HG02938 (cell line): ENCODE results near the gene DNAH17.
"Not testable (repeated sequence)": the region's sequence is repeated elsewhere in the genome, so short reads cannot be mapped to it uniquely, and the experiment has no call there.

ENCODE experiments used
- ATAC-seq: cut with Tn5 transposase; IDR thresholded peaks from one replicate; pipeline ENCODE4 v1.9.1; 2021; ENCODE audit warnings: mild to moderate bottlenecking, moderate library complexity; ENCODE audit not compliant: unreplicated experiment

Gene DNAH17

DNA sequence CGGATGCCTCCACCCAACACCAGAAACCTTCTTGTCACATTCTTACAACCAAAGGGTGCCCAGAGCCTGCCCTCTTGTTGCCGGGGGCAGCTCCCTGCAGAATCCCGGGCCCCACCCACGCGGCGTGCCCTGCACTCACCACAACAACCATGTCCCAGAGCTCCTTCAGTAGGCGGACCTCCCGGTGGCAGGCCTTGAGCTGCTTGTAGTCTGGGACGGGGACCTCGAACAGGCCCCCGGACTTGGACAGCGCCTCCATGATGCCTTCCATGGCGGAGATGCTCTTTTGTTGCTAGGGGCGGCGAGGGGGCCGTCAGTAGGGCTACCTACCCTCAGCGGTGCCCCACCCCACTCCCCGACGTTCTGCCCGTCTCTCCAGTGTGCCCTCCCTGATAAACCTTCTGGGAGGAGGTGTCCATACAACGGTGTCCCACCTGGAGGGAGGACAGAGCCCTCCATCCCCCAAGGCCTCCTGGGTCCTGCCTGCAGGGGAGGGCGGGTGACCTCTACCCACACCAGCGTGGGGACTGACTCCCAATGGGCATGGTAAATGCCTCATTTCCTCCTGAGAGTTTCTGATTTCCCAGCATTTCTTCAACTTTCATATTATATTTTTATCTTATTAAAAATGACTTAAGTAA is 52.2 kb downstream of the DNAH17 start:
- ATAC-seq: no peak

DNA sequence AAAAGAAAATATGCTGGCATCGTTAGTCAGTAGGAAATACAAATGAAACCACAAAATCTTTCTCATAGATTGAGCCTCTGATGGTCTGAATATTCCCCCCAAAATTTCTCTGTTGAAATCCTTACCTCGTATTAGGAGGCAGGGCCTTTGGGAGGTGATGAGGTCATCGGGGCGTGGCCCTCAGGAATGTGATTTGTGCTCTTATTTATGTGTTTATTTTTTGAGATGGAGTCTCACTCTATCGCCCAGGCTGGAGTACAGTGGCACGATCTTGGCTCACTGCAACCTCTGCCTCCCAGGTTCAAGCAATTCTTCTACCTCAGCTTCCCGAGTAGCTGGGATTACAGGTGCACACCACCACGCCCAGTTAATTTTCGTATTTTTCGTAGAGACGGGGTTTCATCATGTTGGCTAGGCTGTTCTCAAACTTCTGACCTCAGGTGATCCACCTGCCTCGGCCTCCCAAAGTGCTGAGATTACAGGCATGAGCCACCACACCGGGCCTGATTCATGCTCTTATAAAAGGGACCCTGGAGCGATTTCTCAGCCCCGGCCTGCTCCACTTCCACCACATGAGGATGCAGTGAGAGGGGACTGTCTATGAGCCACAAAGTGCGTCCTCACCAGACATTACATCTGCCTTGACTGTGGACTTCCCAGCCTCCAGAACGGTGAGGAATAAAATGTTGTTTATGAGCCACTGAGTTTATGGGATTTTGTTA is 53.1 kb downstream of the DNAH17 start:
- ATAC-seq: no peak

DNA sequence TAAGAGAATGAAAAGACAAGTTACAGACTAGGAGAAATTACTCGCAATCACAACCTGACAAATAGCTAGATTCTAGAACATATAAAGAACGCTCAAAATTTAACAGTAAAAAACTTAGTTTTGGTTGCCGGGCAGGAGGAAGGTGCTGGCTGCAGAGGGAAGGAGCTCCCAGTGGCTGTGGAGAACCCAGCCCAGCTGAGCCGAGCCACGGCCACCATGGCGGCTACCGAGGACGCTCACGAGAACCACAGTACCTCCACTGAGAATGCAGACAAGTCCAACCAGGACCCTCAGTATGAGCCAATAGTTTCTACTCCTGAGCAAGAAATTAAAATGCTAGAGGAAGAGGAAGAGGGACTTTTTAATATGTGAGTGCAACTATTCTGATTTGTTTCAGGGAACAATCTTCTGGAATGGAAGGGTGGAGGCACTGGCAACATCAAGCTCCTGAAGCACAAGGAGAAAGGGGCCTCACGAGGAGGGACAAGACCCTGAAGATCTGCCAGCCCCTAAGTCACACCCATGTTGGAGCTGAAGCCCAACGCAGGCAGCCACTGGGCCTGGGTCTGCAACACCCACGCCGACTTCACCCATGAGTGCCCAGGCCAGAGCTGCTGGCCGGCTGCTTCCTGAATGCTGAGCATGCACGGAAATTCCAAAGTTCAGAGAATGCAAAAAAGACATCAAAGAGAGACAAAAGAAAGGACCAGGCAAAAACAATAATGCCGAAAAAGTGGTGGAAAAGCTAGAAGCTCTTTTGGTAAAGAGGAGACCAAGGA is 55.0 kb downstream of the DNAH17 start:
- no peak for ATAC-seq

DNA sequence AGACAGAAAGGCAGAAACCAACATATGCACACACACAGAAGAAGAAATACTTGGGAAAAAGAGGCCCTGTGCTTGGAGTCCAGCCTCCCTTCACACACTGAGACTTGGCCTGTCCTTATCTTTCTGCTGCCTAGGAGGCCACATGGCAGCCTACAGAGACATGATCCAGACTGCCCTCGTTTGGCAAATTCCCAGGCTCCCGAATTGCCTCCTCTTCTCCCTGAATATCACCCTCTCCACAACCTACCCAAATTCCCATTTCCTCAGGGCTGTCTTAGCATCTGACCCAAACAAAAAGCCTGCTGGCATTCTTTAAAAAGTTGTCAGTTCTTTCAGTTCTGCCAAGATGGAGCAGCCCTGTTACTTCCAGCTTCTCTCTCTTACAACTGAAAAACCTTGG is 59.8 kb downstream of the DNAH17 start:
- no peak for ATAC-seq

DNA sequence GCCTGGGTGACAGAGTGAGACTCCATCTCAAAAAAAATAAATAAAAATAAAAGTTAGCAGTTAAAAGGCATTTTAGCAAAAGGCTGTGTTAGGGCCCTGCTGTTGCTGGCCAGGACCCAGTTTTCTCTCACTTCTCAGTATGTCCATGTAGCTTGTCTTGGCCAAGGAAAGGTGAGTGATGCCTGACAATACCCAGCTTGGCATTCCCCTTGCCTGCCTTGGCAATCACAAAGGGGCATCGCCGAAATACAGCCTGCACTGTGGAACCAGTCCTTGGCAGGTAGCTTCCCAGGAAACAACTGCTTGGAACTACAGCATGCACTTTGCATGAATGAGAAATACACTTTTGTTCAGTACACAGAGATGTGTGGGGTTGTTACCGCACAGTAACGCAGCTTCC is 61.7 kb downstream of the DNAH17 start:
- ATAC-seq: no peak

DNA sequence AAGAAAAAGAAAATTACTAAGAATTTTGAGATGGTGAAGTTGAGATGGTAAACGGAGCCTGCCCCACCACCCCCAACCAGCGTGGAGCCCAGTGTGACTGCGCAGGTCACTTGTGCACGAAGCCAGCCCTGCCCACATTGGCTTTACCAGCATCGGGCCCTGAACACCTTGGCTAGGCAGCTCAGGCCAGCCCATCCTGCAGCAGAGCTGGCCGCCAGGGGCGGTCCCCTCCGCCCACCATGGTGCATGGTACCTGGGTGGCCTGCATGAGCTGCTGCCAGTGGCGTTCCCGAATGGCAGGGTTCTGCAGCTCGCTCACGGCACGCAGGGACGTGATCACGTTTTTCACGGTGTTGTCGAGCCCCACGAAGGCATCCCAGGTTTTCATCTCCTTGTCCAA is 62.7 kb downstream of the DNAH17 start:
- ATAC-seq: no peak

DNA sequence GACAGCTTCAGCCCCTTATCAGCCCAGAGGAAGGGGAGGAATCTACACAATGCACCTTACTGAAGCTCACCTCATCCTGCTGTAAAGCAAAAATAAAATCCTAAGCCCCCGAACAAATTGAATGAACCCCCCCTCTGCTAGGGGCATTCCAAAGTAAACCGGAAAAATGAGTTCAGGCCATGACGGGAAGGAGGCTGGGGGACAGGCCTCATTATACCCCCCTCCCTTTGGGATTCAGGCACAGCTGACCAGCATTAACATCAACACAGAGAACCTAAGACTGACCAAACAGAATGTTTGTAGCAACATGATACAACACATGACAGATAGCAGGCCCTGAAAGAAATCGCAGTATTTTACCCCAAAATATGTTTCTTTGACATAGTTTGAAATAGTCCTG is 64.2 kb downstream of the DNAH17 start:
- no peak for ATAC-seq

DNA sequence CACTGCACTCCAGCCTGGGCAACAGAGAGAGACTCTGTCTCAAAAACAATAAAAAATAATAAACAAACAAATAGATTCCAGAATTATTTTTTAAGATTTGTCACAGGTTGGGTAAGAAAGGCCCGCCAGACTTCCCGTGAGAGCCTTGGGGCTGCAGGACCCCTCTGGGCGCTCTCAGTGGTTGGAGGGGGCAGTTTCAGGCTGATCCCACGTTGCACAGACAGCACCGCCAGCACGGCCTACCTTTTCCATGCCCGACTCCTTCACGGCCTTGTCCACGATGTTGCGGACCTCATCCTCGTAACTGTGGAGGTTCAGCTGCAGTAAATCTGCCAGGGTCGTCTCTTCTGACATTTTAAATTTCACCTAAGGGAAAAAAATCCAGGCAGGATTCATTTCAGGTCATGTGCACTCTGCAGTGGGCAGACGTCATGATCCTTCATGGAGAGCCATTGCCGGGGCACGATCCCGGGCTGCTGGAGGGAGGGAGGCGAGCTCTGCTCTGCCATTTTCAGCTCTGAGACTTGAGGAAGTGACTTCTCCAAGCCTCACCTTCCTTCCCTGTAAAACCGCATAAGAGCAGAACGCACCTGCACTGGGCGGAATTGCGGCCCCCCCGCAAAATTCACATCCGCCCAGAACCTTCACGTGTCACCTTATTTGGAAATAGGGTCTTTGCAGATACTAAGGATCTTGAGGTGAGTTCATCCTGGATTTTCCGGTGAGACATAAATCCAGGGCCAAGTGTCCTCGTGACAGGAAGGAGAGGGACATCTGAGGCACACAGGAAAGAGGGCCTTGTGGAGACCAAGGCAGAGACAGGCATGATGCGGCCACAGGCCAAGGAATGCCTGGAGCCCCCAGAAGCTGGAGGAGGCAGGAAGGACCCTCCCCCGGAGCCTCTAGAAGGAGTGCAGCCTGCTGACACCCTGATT is 66.8 kb downstream of the DNAH17 start:
- no peak for ATAC-seq

DNA sequence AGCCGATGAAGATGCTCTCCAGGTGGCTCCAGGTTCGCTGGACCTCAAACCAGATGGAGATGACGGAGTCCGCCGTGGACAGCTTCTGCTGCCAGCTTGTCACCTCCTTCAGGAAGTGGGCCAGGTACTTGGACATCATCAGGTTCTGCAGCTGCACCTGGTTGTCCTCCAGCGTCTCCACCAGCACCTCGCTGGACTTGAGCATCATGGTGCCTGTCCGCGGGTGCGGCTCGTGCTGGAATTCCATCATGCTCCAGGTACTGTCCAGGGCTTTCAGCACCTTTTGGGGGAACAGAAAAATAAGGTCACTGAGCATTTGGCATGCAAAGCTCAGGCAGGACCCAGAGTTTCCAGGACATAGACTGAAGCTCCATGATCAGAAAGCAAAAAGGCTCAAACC is 69.7 kb downstream of the DNAH17 start:
- no peak for ATAC-seq

DNA sequence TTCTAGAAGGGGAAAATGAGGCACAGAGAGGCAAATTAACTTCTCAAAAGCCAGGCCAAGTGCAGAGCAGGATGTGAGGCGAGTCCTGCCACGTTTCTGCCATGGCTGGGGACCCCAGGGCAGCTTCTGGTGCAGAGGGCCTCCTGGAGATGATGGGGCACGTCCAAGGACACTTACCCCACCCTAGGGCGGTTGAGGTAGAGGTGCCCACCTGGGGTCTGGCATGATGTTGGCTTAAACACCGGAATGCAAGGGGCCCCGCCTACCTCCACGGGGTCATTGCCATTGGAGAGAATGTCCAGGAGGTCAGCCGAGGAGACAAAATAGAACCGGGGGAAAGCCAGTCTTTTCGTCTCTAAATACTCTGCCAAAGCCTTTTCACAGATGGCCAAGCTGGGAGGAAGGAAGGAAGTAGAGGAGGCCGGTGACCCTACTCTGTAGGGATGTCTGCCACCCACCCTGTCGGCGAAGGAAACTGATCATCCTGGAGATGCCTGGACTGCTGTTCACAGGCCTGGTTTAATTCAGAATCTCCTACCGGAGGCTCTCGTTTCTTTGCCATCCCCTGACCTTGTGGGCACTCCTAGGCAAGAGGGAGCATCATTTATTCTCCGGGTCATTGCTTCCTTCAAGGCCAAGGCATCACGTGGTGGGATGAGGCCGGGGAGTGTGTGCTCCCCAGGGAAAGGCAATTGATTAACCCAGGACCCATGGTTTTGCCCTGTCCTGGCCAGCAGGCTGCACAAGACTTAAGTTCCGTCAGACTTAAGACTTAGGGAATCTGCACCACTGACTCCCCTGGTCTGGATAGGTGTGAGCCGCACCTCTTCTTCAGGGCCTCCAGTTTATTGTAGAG is 70.5 kb downstream of the DNAH17 start:
- no peak for ATAC-seq

DNA sequence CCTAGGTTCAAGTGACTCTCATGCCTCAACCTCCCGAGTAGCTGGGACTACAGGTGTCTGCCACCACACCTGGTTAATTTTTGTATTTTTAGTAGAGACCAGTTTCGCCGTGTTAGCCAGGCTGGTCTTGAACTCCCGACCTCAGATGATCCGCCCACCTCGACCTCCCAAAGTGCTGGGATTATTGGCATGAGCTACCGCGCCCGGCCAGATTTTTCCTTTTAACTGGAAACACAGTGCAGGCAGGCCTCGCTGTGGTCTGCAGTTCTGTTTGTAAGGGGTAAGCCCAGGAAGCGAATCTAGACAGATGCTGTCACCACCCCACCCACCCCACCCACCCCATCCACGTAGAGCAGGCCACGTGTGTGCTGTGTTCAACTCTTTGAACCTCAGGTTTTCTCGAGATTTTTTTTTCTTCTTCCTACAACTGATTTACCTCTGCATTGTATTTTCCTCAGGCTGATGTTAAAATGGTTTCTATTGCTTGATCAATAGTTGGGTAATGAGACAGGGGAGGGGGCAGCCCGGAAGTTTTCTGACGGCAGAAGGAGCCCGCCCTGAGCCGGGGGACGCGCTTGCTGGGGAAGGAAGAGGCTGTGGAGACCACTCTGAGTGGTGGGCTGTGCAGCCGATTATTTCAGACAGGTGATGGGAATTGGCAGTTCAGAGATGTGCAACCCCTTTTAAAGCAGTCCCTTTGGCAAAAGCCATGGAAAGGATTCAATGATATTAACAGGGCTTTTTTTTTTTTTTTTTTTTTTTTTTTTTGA is 72.9 kb downstream of the DNAH17 start:
- no peak for ATAC-seq

DNA sequence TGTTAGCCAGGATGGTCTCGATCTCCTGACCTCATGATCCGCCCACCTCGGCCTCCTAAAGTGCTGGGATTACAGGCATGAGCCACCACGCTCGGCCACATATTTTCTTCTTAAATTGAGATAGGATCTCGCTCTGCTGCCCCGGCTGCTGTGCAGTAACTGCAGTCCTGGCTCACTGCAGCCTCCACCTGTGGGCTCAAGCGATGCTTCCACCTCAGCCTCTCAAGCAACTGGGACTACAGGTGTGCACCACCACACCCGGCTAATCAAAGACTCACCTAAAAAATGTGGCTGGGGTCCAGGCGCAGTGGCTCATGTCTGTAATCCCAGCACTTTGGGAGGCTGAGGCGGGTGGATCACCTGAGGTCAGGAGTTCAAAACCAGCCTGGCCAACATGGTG is 73.8 kb downstream of the DNAH17 start:
- ATAC-seq: not testable (repeated sequence)

DNA sequence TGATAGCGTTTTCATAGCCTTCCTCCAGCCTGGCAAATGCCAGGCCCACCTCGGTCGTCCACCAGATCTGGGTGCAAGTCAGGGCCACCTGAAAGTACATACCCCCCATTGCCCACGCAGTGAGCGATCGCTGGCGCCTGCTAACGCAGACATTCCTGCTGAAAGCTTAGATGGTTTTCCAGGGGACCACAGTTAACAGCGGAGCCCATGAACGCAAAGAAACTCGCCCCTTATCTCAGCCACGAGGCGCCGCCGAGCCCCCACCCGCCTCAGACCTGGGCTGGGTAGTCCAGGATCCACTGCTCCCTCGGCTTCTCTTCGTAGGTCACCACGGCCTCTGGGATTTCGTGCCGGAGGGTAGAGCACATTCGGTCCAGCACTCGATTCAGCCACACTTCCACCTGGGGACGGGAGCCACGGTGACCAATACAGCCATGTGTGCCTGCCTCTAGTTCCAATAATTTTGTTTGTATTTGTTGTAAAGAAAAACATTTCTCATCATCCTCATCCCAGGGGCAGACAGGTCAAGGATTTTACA is 74.5 kb downstream of the DNAH17 start:
- no peak for ATAC-seq

DNA sequence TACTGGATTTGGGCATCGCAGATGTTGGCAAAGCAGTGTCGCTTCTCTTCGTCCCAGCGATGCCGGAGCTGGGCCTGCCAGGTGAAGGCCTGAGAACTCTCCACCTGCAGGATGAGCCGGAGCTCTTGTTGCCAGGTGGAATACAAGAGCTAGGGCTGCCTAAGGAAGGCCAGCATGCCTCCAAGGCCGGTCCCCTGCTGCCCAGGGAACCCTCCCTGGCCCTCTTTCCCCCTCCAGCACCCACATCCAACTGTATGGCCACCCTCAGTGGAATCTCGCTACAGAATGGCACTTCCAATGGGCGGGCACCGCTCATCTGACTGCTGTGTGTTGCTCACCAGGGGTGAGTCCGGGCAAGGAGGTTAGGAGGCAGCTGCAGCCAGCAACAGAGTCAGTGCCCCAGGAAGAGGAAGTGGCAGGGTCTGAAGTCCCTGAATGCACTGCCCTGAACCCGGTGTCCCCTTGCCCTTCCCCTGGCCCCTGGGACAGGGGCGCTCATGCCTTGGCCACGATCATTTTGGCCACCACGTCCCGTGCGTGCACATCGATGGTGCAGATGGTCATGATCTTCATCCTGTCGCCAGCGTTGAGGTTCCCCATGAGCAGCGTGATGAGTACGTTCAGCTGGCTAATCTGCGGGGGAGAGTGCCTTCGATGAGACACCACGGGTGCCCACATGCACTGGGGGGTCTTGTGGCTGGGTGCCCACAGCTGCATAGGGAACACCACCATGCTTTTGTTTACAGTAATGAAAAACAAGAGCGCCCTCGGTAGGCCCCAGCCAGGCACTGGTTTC is 75.8 kb downstream of the DNAH17 start:
- ATAC-seq: no peak

DNA sequence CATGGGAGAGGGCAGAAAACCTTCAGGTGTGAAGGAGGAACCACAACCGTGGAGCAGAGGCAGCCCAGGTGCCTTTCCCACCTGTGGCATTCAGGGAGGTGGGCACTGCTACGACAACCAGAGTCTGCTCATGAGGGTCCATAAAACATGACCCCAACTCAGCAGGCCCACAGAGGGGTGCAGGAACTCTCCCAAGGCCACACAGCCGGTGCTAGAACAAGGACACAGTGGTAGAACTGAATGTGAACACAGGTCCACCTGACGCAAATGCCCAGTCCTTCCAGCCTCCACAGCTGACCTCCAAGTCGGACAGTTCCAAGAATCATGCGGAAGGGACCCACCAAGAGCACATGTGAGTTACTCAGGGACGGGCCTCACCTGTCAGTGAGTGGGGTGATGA is 76.4 kb downstream of the DNAH17 start:
- no peak for ATAC-seq

DNA sequence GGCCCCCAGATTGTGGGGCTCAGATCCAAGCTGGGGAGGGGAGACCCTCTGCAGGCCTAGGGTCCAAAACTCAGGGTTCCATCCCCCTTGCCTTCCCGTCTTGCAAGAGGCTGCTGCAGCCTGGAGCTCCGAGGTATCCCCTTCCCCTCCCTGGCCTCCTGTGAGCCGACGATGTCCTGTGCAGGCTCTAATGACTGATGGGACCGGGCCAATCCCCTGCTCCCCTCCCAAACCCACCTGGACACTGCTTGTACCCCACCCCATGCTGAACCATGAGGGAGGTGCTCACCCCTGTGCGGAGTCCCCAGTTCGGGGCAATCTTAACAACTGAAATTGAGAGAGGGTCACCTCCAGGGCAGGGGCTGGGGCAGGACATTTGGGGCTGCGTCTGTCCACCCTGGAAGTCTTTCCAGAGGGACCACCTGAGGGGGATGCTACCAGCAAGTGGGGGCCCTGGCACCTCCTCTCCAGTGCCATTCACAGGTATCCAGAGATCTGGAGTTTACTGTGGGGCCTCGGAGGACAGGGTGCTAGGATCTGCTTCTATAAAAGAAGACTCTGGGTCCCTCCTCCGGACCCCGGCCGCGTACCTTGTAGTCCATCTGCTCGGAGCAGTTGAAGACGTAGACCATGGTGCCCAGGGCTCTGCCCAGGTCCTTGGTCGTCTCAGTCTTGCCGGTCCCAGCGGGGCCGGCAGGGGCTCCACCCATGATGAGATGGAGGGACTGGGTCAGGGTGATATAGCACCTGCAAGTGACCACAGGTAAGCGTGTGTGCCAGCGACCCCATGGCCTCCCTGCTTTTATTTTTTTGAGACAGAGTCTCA is 77.3 kb downstream of the DNAH17 start:
- no peak for ATAC-seq

DNA sequence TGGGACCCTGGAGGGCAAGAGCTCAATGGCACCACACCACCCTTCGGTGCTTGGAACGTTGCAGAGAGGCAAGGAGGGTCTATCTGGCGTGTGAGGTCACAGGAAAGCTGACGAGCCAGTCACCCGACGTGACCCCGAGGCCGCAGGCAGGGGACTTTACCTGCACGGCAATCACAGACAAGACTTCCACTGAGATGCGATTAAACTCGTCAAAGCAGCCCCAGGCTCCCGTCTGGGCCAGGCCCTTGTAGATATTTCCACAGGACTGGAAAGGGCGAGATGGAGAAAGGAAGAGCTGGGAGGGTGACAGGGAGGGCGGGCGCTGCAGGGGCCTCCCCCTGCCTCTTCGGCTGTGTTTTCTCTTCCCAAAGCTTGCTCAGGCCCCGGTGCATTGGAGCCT is 78.3 kb downstream of the DNAH17 start:
- no peak for ATAC-seq
